ENCODE data around the gene COG5.

Gene COG5

DNA sequence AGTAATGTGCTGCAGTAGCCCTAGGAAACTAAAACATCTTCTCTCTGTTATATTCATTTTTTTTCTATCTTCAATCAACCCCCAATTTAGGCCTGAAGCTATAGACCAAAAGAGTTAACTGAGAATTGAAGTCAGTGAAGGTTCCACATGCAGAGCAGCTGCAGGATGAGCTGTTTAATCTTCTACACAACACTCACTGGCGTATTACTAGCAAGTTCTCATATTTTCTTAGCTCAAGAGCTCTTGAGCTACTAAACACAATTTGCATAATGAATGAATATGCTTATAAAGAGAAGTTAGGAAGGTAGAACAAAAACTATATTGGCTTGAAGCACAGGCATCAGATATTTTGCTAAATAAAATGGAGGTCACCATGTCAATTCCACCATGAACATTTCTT, 135.1 kb downstream of the COG5 start:
- H2AFZ ChIP-seq: no peak overlapping the region
- no peaks in the 10 kb centered on the region for H3K36me3 ChIP-seq (ENCODE audit: control insufficient read depth, insufficient read depth, low read length)
- H3K79me2 ChIP-seq: no peaks in the 10 kb centered on the region
- H3K4me2 ChIP-seq (ENCODE audit: low read length): no peak overlapping the region
- H3K9ac ChIP-seq: no peak overlapping the region
- TF ChIP-seq, protein P1, sequence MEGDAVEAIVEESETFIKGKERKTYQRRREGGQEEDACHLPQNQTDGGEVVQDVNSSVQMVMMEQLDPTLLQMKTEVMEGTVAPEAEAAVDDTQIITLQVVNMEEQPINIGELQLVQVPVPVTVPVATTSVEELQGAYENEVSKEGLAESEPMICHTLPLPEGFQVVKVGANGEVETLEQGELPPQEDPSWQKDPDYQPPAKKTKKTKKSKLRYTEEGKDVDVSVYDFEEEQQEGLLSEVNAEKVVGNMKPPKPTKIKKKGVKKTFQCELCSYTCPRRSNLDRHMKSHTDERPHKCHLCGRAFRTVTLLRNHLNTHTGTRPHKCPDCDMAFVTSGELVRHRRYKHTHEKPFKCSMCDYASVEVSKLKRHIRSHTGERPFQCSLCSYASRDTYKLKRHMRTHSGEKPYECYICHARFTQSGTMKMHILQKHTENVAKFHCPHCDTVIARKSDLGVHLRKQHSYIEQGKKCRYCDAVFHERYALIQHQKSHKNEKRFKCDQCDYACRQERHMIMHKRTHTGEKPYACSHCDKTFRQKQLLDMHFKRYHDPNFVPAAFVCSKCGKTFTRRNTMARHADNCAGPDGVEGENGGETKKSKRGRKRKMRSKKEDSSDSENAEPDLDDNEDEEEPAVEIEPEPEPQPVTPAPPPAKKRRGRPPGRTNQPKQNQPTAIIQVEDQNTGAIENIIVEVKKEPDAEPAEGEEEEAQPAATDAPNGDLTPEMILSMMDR (IDR thresholded peaks at IDR 0.05): no peak
- no peaks in the 10 kb centered on the region for H3K27me3 ChIP-seq (ENCODE audit: control insufficient read depth, insufficient read depth, low read length)
- H3K4me3 ChIP-seq (ENCODE audit: low read depth, low read length): no peak overlapping the region
- no peaks in the 10 kb centered on the region for H3K9me3 ChIP-seq (ENCODE audit: control insufficient read depth, low read length)
- peaks cover under 1% of the 10 kb centered on the region for H3K4me1 ChIP-seq
- H3K27ac ChIP-seq: no peak overlapping the region

- H3K4me3 ChIP-seq (ENCODE audit: low read depth, low read length): no peak overlapping the region
- H3K36me3 ChIP-seq (ENCODE audit: control insufficient read depth, insufficient read depth, low read length): no peaks in the 10 kb centered on the region
- H3K9ac ChIP-seq: no peak overlapping the region
- no peaks in the 10 kb centered on the region for H3K9me3 ChIP-seq (ENCODE audit: control insufficient read depth, low read length)
- H3K4me1 ChIP-seq: peaks cover 5% of the 10 kb centered on the region
- H2AFZ ChIP-seq: no peak overlapping the region
- no peak overlapping the region for H3K4me2 ChIP-seq (ENCODE audit: low read length)
- no peaks in the 10 kb centered on the region for H3K27me3 ChIP-seq (ENCODE audit: control insufficient read depth, insufficient read depth, low read length)
- no peak overlapping the region for H3K27ac ChIP-seq
- TF ChIP-seq, protein P1 (IDR thresholded peaks at IDR 0.05): no peak
- H3K79me2 ChIP-seq: no peaks in the 10 kb centered on the region
Measured at GRCh38 chr7:107427462-107427861, 136.3 kb downstream of the COG5 start.

DNA sequence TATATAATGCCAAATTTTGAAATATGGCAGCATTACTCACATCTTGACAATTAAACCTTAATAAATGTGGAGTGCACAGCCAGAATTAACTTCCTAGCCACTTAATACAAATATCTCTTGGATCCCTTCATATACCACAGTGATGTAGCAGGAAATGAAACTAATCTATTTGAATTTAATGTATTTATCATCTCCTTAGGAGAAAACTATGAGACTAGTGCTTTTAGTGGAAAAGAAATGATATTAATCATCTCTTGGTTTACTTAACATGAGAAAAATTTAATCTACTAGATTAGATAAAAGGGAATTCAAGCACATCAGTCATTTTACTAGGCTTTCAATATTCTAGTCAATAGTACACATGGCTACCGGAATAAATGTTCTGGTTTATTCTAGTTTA, 149.5 kb downstream of the COG5 start:
- H3K36me3 ChIP-seq (ENCODE audit: control insufficient read depth, insufficient read depth, low read length): no peaks in the 10 kb centered on the region

DNA sequence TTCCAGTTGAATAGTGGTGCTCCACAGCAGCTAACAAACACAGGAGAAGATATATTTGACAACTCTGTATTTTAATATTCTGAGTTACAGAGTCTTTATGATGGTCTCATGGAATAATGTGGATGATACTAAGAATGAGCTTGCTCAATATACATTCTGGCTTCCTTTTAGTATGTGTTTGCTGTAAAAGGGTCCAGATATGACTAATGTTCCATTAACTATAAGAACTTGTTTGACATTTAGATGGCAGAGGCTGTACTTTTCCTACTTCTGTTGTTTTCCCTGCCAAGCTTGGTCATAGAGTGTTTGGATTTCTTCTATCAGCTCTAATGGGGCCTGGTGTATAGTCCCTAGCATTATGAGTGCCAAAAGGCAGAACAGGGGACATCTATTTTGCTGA, 155.4 kb downstream of the COG5 start:
- Histone ChIP-seq H3K36me3 (ENCODE audit: control insufficient read depth, insufficient read depth, low read length) (no peaks in the 10 kb centered on the region), H3K4me3 (ENCODE audit: low read depth, low read length) (no peak overlapping the region), H3K9me3 (ENCODE audit: control insufficient read depth, low read length) (no peaks in the 10 kb centered on the region), H3K4me1 (no peaks in the 10 kb centered on the region), H2AFZ (no peak overlapping the region), H3K27ac (no peak overlapping the region), H3K9ac (no peak overlapping the region), H3K4me2 (ENCODE audit: low read length) (no peak overlapping the region), H3K27me3 (ENCODE audit: control insufficient read depth, insufficient read depth, low read length) (no peaks in the 10 kb centered on the region), H3K79me2 (no peaks in the 10 kb centered on the region)
- TF ChIP-seq, protein P1 (IDR thresholded peaks at IDR 0.05): no peak

More for the DNA sequence above, 149.5 kb downstream of the COG5 start:
- Histone ChIP-seq H3K27me3 (ENCODE audit: control insufficient read depth, insufficient read depth, low read length) (no peaks in the 10 kb centered on the region), H2AFZ (no peak overlapping the region), H3K4me2 (ENCODE audit: low read length) (no peak overlapping the region), H3K4me1 (no peaks in the 10 kb centered on the region), H3K79me2 (no peaks in the 10 kb centered on the region), H3K9ac (no peak overlapping the region), H3K9me3 (ENCODE audit: control insufficient read depth, low read length) (no peaks in the 10 kb centered on the region), H3K4me3 (ENCODE audit: low read depth, low read length) (no peak overlapping the region), H3K27ac (no peak overlapping the region)
- TF ChIP-seq, protein P1 (IDR thresholded peaks at IDR 0.05): no peak

- H3K9me3 ChIP-seq (ENCODE audit: control insufficient read depth, low read length): no peaks in the 10 kb centered on the region
- no peaks in the 10 kb centered on the region for H3K27me3 ChIP-seq (ENCODE audit: control insufficient read depth, insufficient read depth, low read length)
Measured at GRCh38 chr7:107405559-107405958, 158.2 kb downstream of the COG5 start.

More at GRCh38 chr7:107405559-107405958, 158.2 kb downstream of the COG5 start:
- TF ChIP-seq, protein P1 (IDR thresholded peaks at IDR 0.05): no peak
- Histone ChIP-seq H3K4me1 (no peaks in the 10 kb centered on the region), H3K4me3 (ENCODE audit: low read depth, low read length) (no peak overlapping the region), H3K79me2 (no peaks in the 10 kb centered on the region), H2AFZ (no peak overlapping the region), H3K9ac (no peak overlapping the region), H3K27ac (no peak overlapping the region), H3K36me3 (ENCODE audit: control insufficient read depth, insufficient read depth, low read length) (no peaks in the 10 kb centered on the region), H3K4me2 (ENCODE audit: low read length) (no peak overlapping the region)

All from parathyroid adenoma (tissue), 2 donors.